ENCODE measurements around the gene C1orf159.

DNA sequence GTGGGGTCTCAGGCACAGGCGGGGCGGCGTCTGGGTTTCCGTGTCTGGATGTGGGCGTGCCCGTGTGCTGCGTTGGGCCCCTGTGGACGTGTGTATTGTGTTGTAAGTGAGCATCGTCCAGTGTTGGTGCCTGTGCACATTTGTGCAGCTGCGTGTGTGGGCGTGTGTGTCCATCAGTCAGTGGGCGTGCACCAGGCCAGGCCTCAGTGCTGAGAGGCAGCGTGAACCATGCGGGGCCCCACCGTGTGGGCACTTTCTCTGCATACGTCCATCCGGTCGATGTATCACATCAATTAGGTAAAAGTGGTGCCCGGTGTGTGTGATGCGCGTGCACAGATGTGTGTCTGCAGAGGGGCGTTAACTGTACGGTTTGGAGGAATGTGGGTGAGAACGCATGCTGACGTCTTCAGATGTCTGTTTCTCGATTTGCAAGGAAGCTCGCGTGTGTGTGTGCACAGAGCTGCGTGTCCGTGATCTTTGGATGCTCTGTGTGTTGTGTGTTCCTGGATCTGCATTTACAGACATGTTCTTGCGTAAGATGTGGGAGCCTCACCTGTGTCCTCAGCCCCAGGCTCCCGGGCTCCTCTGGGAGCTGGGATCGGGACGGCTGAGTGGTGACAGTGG is 71.3 kb downstream of the C1orf159 start:
- TF ChIP-seq, protein P1, sequence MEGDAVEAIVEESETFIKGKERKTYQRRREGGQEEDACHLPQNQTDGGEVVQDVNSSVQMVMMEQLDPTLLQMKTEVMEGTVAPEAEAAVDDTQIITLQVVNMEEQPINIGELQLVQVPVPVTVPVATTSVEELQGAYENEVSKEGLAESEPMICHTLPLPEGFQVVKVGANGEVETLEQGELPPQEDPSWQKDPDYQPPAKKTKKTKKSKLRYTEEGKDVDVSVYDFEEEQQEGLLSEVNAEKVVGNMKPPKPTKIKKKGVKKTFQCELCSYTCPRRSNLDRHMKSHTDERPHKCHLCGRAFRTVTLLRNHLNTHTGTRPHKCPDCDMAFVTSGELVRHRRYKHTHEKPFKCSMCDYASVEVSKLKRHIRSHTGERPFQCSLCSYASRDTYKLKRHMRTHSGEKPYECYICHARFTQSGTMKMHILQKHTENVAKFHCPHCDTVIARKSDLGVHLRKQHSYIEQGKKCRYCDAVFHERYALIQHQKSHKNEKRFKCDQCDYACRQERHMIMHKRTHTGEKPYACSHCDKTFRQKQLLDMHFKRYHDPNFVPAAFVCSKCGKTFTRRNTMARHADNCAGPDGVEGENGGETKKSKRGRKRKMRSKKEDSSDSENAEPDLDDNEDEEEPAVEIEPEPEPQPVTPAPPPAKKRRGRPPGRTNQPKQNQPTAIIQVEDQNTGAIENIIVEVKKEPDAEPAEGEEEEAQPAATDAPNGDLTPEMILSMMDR (IDR thresholded peaks at IDR 0.05), result no peak
- no peak for TF ChIP-seq POLR2A (IDR thresholded peaks at IDR 0.05)
